Measurements from ENCODE around the gene ARG2. TPM values are rescaled to one million over a fixed set of nuclear protein-coding genes. Genes with fewer than 3 reads are reported as not detected.

The ARG2 gene
- total RNA-seq, 1 experiment from 2014 or later = 17.6 TPM

DNA sequence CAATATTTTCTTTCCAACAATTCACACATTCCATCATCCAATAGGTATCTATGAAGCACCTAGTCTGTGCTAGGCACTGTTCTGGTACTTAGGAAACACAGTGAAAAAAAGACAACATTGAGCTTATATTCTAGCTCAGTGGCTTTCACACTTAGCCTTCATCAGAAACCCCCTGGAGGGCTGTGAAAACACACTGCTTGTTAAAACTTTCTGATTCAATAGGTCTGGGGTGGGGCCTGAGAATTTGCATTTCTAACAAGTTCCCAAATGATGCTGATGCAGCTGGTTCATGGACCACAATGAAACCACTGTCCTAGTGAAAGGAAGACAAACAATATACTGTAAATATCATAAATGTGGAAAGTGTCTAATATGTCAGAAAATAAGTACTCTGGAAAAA is 48.8 kb downstream of the ARG2 start:
- H3K4me1 Mint-ChIP-seq (ENCODE audit: insufficient read depth, unreplicated experiment) = peaks cover 28% of the 10 kb centered on the region
- DNase-seq (ENCODE audit: unreplicated experiment) = no peak
- intact Hi-C loops (cut with micrococcal nuclease) = no loop called here
- H3K36me3 Mint-ChIP-seq (ENCODE audit: insufficient read depth, unreplicated experiment) = peaks cover 6% of the 10 kb centered on the region
- H3K4me3 Mint-ChIP-seq (ENCODE audit: unreplicated experiment) = no peak overlapping the region
- POLR2A ChIA-PET = interaction anchor here (0.8 to 4.8 kb wide), 5 partner anchors 9 to 69 kb away, joined by 3 to 37 read pairs (median 3); partner anchors contain the start of genes ARG2, PIGH and RDH11
- H3K9me3 Mint-ChIP-seq (ENCODE audit: unreplicated experiment) = no peaks in the 10 kb centered on the region
- H3K27me3 Mint-ChIP-seq (ENCODE audit: insufficient read depth, unreplicated experiment) = no peaks in the 10 kb centered on the region
- CTCF ChIA-PET = interaction anchor here (0.5 to 5.7 kb wide), 16 partner anchors 36 to 541 kb away, joined by 3 to 68 read pairs (median 4); partner anchors contain the start of genes ARG2, ATP6V1D and EIF2S1
- TF ChIP-seq, protein P1, sequence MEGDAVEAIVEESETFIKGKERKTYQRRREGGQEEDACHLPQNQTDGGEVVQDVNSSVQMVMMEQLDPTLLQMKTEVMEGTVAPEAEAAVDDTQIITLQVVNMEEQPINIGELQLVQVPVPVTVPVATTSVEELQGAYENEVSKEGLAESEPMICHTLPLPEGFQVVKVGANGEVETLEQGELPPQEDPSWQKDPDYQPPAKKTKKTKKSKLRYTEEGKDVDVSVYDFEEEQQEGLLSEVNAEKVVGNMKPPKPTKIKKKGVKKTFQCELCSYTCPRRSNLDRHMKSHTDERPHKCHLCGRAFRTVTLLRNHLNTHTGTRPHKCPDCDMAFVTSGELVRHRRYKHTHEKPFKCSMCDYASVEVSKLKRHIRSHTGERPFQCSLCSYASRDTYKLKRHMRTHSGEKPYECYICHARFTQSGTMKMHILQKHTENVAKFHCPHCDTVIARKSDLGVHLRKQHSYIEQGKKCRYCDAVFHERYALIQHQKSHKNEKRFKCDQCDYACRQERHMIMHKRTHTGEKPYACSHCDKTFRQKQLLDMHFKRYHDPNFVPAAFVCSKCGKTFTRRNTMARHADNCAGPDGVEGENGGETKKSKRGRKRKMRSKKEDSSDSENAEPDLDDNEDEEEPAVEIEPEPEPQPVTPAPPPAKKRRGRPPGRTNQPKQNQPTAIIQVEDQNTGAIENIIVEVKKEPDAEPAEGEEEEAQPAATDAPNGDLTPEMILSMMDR (IDR thresholded peaks at IDR 0.05; ENCODE audit: unreplicated experiment) = no peak
- BruUV-seq (replicated peaks) = no TSS peak
- no peak overlapping the region for H3K27ac Mint-ChIP-seq (ENCODE audit: low read depth, unreplicated experiment)

DNA sequence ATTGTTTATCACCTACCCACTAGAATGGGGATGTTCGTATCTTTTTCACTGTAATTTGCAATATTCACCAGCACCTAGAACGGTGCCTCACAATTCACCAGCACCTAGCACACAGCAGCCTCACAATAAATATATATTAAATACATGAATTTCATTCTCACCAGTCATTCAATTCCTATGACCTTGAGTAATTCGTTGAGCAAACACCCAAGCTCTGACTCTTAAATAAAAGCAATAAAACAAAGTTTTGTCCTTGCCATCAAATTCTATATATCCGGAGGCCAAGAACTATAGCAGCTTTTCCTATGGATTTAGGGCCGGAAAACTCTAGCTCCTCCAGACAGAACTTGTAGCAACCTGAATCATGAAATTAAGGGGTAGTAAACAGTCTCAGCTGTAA is 53.7 kb downstream of the ARG2 start:
- TSS peak; percentile 42 for BruUV-seq (replicated peaks)
- intact Hi-C loops (cut with micrococcal nuclease) = no loop called here
- ChIA-PET CTCF (interaction anchor here (0.6 to 9.3 kb wide), 10 partner anchors 8 to 828 kb away, joined by 3 to 53 read pairs (median 3); partner anchors contain the start of gene ARG2), POLR2A (interaction anchor here (0.7 to 6.1 kb wide), 15 partner anchors 10 to 73 kb away, joined by 3 to 85 read pairs (median 5); partner anchors contain the start of genes ARG2, PIGH and RDH11)
- TF ChIP-seq, protein P1 (IDR thresholded peaks at IDR 0.05; ENCODE audit: unreplicated experiment) = no peak
- H3K27ac Mint-ChIP-seq (ENCODE audit: low read depth, unreplicated experiment) = peak overlapping the region; percentile 88
- H3K36me3 Mint-ChIP-seq (ENCODE audit: insufficient read depth, unreplicated experiment) = peaks cover 16% of the 10 kb centered on the region
- H3K27me3 Mint-ChIP-seq (ENCODE audit: insufficient read depth, unreplicated experiment) = no peaks in the 10 kb centered on the region
- no peak for DNase-seq (ENCODE audit: unreplicated experiment)
- peak overlapping the region; percentile 86 for H3K4me3 Mint-ChIP-seq (ENCODE audit: unreplicated experiment)
- H3K9me3 Mint-ChIP-seq (ENCODE audit: unreplicated experiment) = no peaks in the 10 kb centered on the region
- H3K4me1 Mint-ChIP-seq (ENCODE audit: insufficient read depth, unreplicated experiment) = peaks cover 27% of the 10 kb centered on the region

DNA sequence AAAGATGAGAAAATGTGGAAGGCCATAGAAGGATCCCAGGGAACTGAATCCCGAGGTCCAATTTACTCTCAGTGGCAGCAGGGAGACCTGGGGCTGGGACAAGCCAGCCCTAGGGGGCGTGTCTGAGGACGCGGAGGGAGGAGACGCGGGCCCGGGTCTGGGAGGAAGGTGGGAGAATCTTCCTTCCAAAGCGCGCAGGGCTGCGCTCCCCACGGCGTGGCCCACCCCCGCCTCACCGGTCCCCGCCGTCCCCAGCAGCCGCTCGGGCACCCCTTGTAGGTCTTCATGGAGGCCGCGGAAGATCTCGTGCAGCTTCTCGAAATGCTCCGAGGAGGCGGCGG is 54.4 kb downstream of the ARG2 start:
- intact Hi-C loops (cut with micrococcal nuclease) = loop anchor here (2.0 kb wide), 1 partner anchor 31 kb away; no protein-coding TSS in a partner anchor
- BruUV-seq (replicated peaks) = no TSS peak
- TF ChIP-seq, protein P1 (IDR thresholded peaks at IDR 0.05; ENCODE audit: unreplicated experiment) = no peak
- Mint-ChIP-seq H3K27ac (ENCODE audit: low read depth, unreplicated experiment) (peak overlapping the region; percentile 88), H3K9me3 (ENCODE audit: unreplicated experiment) (no peaks in the 10 kb centered on the region), H3K4me1 (ENCODE audit: insufficient read depth, unreplicated experiment) (peaks cover 27% of the 10 kb centered on the region), H3K36me3 (ENCODE audit: insufficient read depth, unreplicated experiment) (peaks cover 16% of the 10 kb centered on the region), H3K27me3 (ENCODE audit: insufficient read depth, unreplicated experiment) (no peaks in the 10 kb centered on the region), H3K4me3 (ENCODE audit: unreplicated experiment) (peak overlapping the region; percentile 86)
- ChIA-PET POLR2A (interaction anchor here (0.8 to 6.1 kb wide), 13 partner anchors 10 to 88 kb away, joined by 3 to 85 read pairs (median 6); partner anchors contain the start of genes ARG2, PIGH and RDH11), CTCF (interaction anchor here (0.6 to 9.3 kb wide), 8 partner anchors 8 to 828 kb away, joined by 3 to 53 read pairs (median 4); partner anchors contain the start of gene ARG2)
- DNase-seq (ENCODE audit: unreplicated experiment) = peak; percentile 73

DNA sequence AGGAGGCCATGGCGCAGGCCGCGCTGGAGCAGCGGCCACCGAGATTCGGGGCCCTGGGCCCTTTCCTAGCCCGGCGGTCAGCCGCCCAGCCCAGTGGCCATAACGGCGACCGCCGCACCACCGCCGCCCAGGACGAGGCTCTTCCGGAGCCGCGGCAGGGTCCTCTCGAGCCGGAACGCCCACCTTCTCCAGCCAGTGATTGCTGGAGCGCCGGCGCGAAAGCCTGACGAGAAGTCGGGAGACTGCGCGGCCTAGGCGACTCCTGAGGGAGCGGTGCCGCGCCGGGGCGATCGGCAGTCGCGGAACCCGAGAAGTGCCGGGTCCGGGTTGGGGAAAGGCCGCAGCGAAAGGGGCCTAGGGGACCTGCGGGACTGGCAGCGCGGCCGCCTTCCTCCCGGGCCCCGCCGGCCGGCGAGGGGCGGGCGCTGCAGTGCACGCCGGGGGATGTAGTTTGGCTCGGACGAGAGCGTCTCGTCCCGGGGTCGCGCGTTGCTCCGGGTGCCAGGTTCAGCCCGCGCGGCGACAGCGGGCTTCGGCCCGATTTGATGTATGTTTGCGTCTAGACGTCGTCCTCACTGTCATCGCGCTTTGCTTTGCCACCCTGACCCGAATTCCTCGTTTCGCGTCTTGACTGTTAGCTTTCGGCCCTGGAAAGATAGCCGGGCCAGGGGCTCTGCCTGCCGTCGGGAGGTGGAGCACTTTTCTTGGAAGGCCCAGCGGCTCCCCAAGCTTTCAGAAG is 54.9 kb downstream of the ARG2 start, which contains the start of gene VTI1B:
VTI1B (minus strand) TSS at position 153 of the 739 bp plus-strand sequence; CDS start at position 10, 143 bp downstream.
- Mint-ChIP-seq H3K36me3 (ENCODE audit: insufficient read depth, unreplicated experiment) (peaks cover 16% of the 10 kb centered on the region), H3K27me3 (ENCODE audit: insufficient read depth, unreplicated experiment) (no peaks in the 10 kb centered on the region), H3K4me3 (ENCODE audit: unreplicated experiment) (peak within 1 kb of the TSS; percentile 86), H3K9me3 (ENCODE audit: unreplicated experiment) (no peaks in the 10 kb centered on the region), H3K27ac (ENCODE audit: low read depth, unreplicated experiment) (peak within 1 kb of the TSS; percentile 88), H3K4me1 (ENCODE audit: insufficient read depth, unreplicated experiment) (peaks cover 27% of the 10 kb centered on the region)
- TF ChIP-seq, protein P1 (IDR thresholded peaks at IDR 0.05; ENCODE audit: unreplicated experiment) = no peak
- BruUV-seq (replicated peaks) = no TSS peak
- POLR2A ChIA-PET = interaction anchor here (0.7 to 6.1 kb wide), 15 partner anchors 10 to 1028 kb away, joined by 3 to 85 read pairs (median 5); partner anchors contain the start of genes ARG2, PIGH and RDH11
- intact Hi-C loops (cut with micrococcal nuclease) = loop anchor here (2.0 kb wide), 1 partner anchor 30 kb away; no protein-coding TSS in a partner anchor
- CTCF ChIA-PET = interaction anchor here (0.8 to 9.3 kb wide), 9 partner anchors 9 to 90 kb away, joined by 3 to 53 read pairs (median 3); partner anchors contain the start of genes ARG2 and PIGH
- peak; percentile 67 for DNase-seq (ENCODE audit: unreplicated experiment)

Measured in MCF 10A (cell line).